Activated CD4-positive, alpha-beta T cell treated with anti-CD3 and anti-CD28 coated beads for 24 hours (primary cell): ENCODE measurements around the gene YOD1.
A peak's percentile ranks its signal among the peaks of the same experiment; 100 is the strongest.
"Not testable (repeated sequence)": the region's sequence is repeated elsewhere in the genome, so short reads cannot be mapped to it uniquely, and the experiment has no call there.

Source experiments
- DNase-seq, 2 donors: peaks; one replicate each; pipeline ENCODE4 v3.0.0-alpha.2; 2020; ENCODE audit warnings: low read depth in 2 of 2

YOD1 gene

GRCh38 chr1:207049974-207050391 is 1.0 kb downstream of the YOD1 start:
- peak in 1 of 2 donors; percentile 35 for DNase-seq

- DNase-seq, result no peak
Observed at GRCh38 chr1:207049514-207049913, 1.5 kb downstream of the YOD1 start.

GRCh38 chr1:207049054-207049453 is 2.0 kb downstream of the YOD1 start:
- no peak for DNase-seq

GRCh38 chr1:207048041-207048440 is 3.0 kb downstream of the YOD1 start:
- no peak for DNase-seq

- DNase-seq, result no peak
Observed at GRCh38 chr1:207047505-207047904, 3.5 kb downstream of the YOD1 start.

GRCh38 chr1:207045453-207045852 is 5.6 kb downstream of the YOD1 start:
- no peak for DNase-seq

GRCh38 chr1:207041397-207041796 is 9.6 kb downstream of the YOD1 start:
- DNase-seq, result not testable (repeated sequence)

GRCh38 chr1:207040181-207040533 is 10.9 kb downstream of the YOD1 start:
- no peak for DNase-seq

- no peak for DNase-seq
Observed at GRCh38 chr1:207039380-207040180, 11.4 kb downstream of the YOD1 start.

- DNase-seq, result no peak
Observed at GRCh38 chr1:207036865-207037264, 14.1 kb downstream of the YOD1 start.

GRCh38 chr1:207035877-207036551 is 15.0 kb downstream of the YOD1 start:
- DNase-seq, result no peak

GRCh38 chr1:207034998-207035397 is 16.0 kb downstream of the YOD1 start:
- DNase-seq, result no peak

GRCh38 chr1:207034208-207034607 is 16.8 kb downstream of the YOD1 start:
- no peak for DNase-seq

GRCh38 chr1:207033302-207033701 is 17.7 kb downstream of the YOD1 start:
- DNase-seq, result no peak

- DNase-seq, result no peak
Observed at GRCh38 chr1:207032528-207033017, 18.4 kb downstream of the YOD1 start, which contains the start of gene C1orf116. Gene C1orf116 (minus strand): TSS chr1:207032756. CDS start chr1:207027598, 5,158 bp downstream.

- DNase-seq, result no peak
Observed at GRCh38 chr1:207031632-207032264, 19.3 kb downstream of the YOD1 start.

- no peak for DNase-seq
Observed at GRCh38 chr1:207031016-207031415, 20.0 kb downstream of the YOD1 start.

GRCh38 chr1:207030522-207031009 is 20.4 kb downstream of the YOD1 start:
- no peak for DNase-seq

- DNase-seq, result no peak
Observed at GRCh38 chr1:207029701-207030521, 21.1 kb downstream of the YOD1 start.

GRCh38 chr1:207028884-207029650 is 21.9 kb downstream of the YOD1 start:
- no peak for DNase-seq

GRCh38 chr1:207027921-207028320 is 23.1 kb downstream of the YOD1 start:
- DNase-seq, result no peak
